Body of pancreas (tissue), 4 donors: ENCODE data around the gene HMGN5.

Source experiments
- CTCF ChIP-seq, 7 experiments: fragments of 450-650 bp in 4 of 7; fragments of 200-600 bp in 3 of 7; sonication (generic) in 3 of 7; IDR thresholded peaks; one replicate each; pipeline ENCODE4 v1.5.1; 2016 to 2019; ENCODE audit warnings: antibody characterized with exemption in 7 of 7
- POLR2A ChIP-seq, 3 donors: fragments of 450-650 bp; IDR thresholded peaks; one replicate each; pipeline ENCODE4 v1.6.1; 2016; ENCODE audit warnings: antibody characterized with exemption in 3 of 3, mild to moderate bottlenecking in 2 of 3

GRCh38 chrX:81229229-81229628 lies 27.5 kb upstream of the HMGN5 start:
- TF ChIP-seq CTCF (IDR thresholded peaks at IDR 0.05) (no peak), POLR2A (IDR thresholded peaks at IDR 0.05) (no peak)
